GM12878 (cell line): ENCODE results near the gene PALS2. TPM values are rescaled to one million over a fixed set of nuclear protein-coding genes. Genes with fewer than 3 reads are reported as not detected.

Experiments used
- ATAC-seq: fragments of 200-7000 bp; cut with Tn5 transposase; 3 replicates; pipeline ENCODE4 v1.9.1; 2020; ENCODE audit warnings: mild to moderate bottlenecking, moderate library complexity
- BruUV-seq: library from RNA; stranded (reverse); fragments of 400-500 nt; replicated peaks from 2 replicates; lab custom pipeline; 2021; lab: Mats Ljungman, UMichigan
- CTCF ChIA-PET: fragments of 300-600 bp; sonication (Branson Sonifier 250); formaldehyde crosslinking; extraction: SDS; loops from one replicate; lab custom pipeline; 2021; ENCODE audit warnings: inconsistent platforms; lab: Yijun Ruan, JAX
- POLR2A ChIA-PET: fragments of 350-600 bp; formaldehyde crosslinking; extraction: SDS; loops from one replicate; lab custom pipeline; 2021; ENCODE audit warnings: inconsistent platforms; lab: Charles Lee
- RAD21 ChIA-PET: fragments of 300-600 bp; sonication (Branson Sonifier 250); formaldehyde crosslinking; loops from one replicate; lab custom pipeline; 2023; ENCODE audit warnings: antibody characterized with exemption; ENCODE audit not compliant: unreplicated experiment; lab: Charles Lee
- SMC1A ChIA-PET: fragments of 300-600 bp; sonication (Branson Sonifier 250); formaldehyde crosslinking; loops from one replicate; lab custom pipeline; 2023; ENCODE audit not compliant: unreplicated experiment, uncharacterized antibody; lab: Charles Lee
- DNase-seq: peaks from one replicate; pipeline ENCODE4 v3.0.0-alpha.2; 2011; ENCODE audit warnings: low read depth, low spot score
- FAIRE-seq: peaks from 3 replicates; lab custom pipeline; 2011; peaks lifted over from hg19 to GRCh38; lab: Jason Lieb, UNC
- H2AFZ ChIP-seq: 2 replicates; pipeline ENCODE4 v1.6.0; 2011; ENCODE audit warnings: low read depth, low read length, control low read depth; ENCODE audit not compliant: control insufficient read depth
- H3K27ac ChIP-seq: 2 replicates; pipeline ENCODE4 v1.5.1; 2011; ENCODE audit warnings: control low read depth; ENCODE audit not compliant: control insufficient read depth, insufficient read depth
- H3K27me3 ChIP-seq, 2 experiments: replicated peaks in 1 of 2; 2 replicates each; pipeline versions ENCODE4 v1.6.0 to v1.6.1; 2011; ENCODE audit warnings: low read length in 1 of 2; ENCODE audit not compliant: control insufficient read depth in 2 of 2, insufficient read depth in 2 of 2
- H3K36me3 ChIP-seq, 2 experiments: 2 replicates each; pipeline ENCODE4 v1.5.1; 2011; ENCODE audit warnings: low read length in 1 of 2; ENCODE audit not compliant: control insufficient read depth in 2 of 2, insufficient read depth in 2 of 2
- H3K4me1 ChIP-seq: 2 replicates; pipeline ENCODE4 v1.6.1; 2011; ENCODE audit warnings: mild to moderate bottlenecking, low read length, moderate library complexity, mixed read lengths; ENCODE audit not compliant: control insufficient read depth, insufficient read depth
- H3K4me2 ChIP-seq: 2 replicates; pipeline ENCODE4 v1.6.0; 2011; ENCODE audit warnings: control low read depth; ENCODE audit not compliant: control insufficient read depth, insufficient read depth
- H3K4me3 ChIP-seq: fragments of 200-600 bp; sonication (generic); 2 replicates; pipeline ENCODE4 v1.5.1; 2016
- H3K79me2 ChIP-seq: 2 replicates; pipeline ENCODE4 v1.6.0; 2011; ENCODE audit warnings: low read length; ENCODE audit not compliant: control insufficient read depth, insufficient read depth
- H3K9ac ChIP-seq: 2 replicates; pipeline ENCODE4 v1.8.0; 2011; ENCODE audit warnings: low read length, control low read depth, mixed read lengths; ENCODE audit not compliant: control insufficient read depth, insufficient read depth
- H3K9me3 ChIP-seq: replicated peaks from 3 replicates; pipeline ENCODE4 v1.5.1; 2011; ENCODE audit warnings: mild to moderate bottlenecking, low read length; ENCODE audit not compliant: control insufficient read depth, insufficient read depth
- H4K20me1 ChIP-seq: 2 replicates; pipeline ENCODE4 v1.6.0; 2011; ENCODE audit not compliant: control insufficient read depth, insufficient read depth
- BACH1 ChIP-seq: fragments of 450-650 bp; IDR thresholded peaks from 2 replicates; pipeline ENCODE4 v1.6.1; 2017; ENCODE audit warnings: mild to moderate bottlenecking, borderline replicate concordance
- EED ChIP-seq: sonication (generic); IDR thresholded peaks from 2 replicates; pipeline ENCODE4 v1.6.1; 2016; ENCODE audit warnings: antibody characterized with exemption, low read depth
- IKZF1 ChIP-seq: fragments of 450-650 bp; conservative IDR thresholded peaks from 2 replicates; pipeline ENCODE4 v1.6.1; 2017; ENCODE audit warnings: antibody characterized with exemption, mild to moderate bottlenecking
- IKZF2 ChIP-seq, 2 experiments: fragments of 450-650 bp; IDR thresholded peaks; 2 replicates each; pipeline ENCODE4 v1.6.1; 2017; ENCODE audit warnings: mild to moderate bottlenecking in 2 of 2, moderate library complexity in 2 of 2
- MEF2B ChIP-seq: fragments of 450-650 bp; IDR thresholded peaks from 2 replicates; pipeline ENCODE4 v1.6.1; 2018; ENCODE audit warnings: mild to moderate bottlenecking, moderate library complexity; ENCODE audit not compliant: partially characterized antibody, poor library complexity, severe bottlenecking
- MXI1 ChIP-seq: fragments of 150-350 bp; IDR thresholded peaks from 2 replicates; pipeline ENCODE4 v1.6.1; 2011; ENCODE audit warnings: low read depth, mild to moderate bottlenecking, inconsistent platforms, low read length, improper control_type of control experiment
- NFYA ChIP-seq: IDR thresholded peaks from 2 replicates; pipeline ENCODE4 v1.6.1; 2011; ENCODE audit warnings: low read depth, mild to moderate bottlenecking, low read length, improper control_type of control experiment, borderline replicate concordance
- NR2F1 ChIP-seq: fragments of 450-650 bp; conservative IDR thresholded peaks from 2 replicates; pipeline ENCODE4 v1.6.1; 2017; ENCODE audit warnings: mild to moderate bottlenecking
- PBX3 ChIP-seq: IDR thresholded peaks from 2 replicates; pipeline ENCODE4 v1.6.1; 2011; ENCODE audit warnings: mild to moderate bottlenecking, low read depth, low read length, moderate library complexity; ENCODE audit not compliant: insufficient replicate concordance
- RCOR1 ChIP-seq: conservative IDR thresholded peaks from 2 replicates; pipeline ENCODE4 v1.6.1; 2012; ENCODE audit warnings: low read depth, low read length, improper control_type of control experiment
- RFX5 ChIP-seq: IDR thresholded peaks from 2 replicates; pipeline ENCODE4 v1.6.1; 2011; ENCODE audit warnings: low read depth, low read length, improper control_type of control experiment
- TBL1XR1 ChIP-seq: IDR thresholded peaks from 2 replicates; pipeline ENCODE4 v1.6.1; 2012; ENCODE audit warnings: low read depth, low read length, improper control_type of control experiment
- USF2 ChIP-seq: IDR thresholded peaks from 2 replicates; pipeline ENCODE4 v1.6.1; 2011; ENCODE audit warnings: low read depth, low read length, improper control_type of control experiment, borderline replicate concordance
- YY1 ChIP-seq: IDR thresholded peaks from 2 replicates; pipeline ENCODE4 v1.6.1; 2011; ENCODE audit warnings: low read depth, mild to moderate bottlenecking, low read length
- ZBTB40 ChIP-seq: fragments of 450-650 bp; IDR thresholded peaks from 2 replicates; pipeline ENCODE4 v1.6.1; 2016; ENCODE audit warnings: mild to moderate bottlenecking, moderate library complexity, borderline replicate concordance
- ZNF217 ChIP-seq: fragments of 450-650 bp; IDR thresholded peaks from 2 replicates; pipeline ENCODE4 v1.6.1; 2017; ENCODE audit warnings: antibody characterized with exemption, mild to moderate bottlenecking
- WGBS: methylation state at CpG from one replicate; pipeline ENCODE4 v1.1.6; 2016; ENCODE audit warnings: low lambda C conversion rate; ENCODE audit not compliant: insufficient replicate concordance, insufficient coverage; ENCODE audit errors: missing lambda C conversion rate; 5-methylcytosine and 5-hydroxymethylcytosine counted together
- in situ Hi-C: fragments of 300-500 bp; cut with MboI; formaldehyde crosslinking; loops from 9 replicates; pipeline ENCODE4 v1.14.3; 2018; ENCODE audit warnings: mixed read lengths
- intact Hi-C: fragments of 100-400 bp; cut with micrococcal nuclease; formaldehyde crosslinking; loops from one replicate; pipeline ENCODE4 v1.14.2; 2022; ENCODE audit not compliant: unreplicated experiment
- polyA plus RNA-seq, 11 experiments: library from polyadenylated mRNA; depleted of rRNA in 4 of 11; unstranded in 6 of 11; stranded (reverse) in 5 of 11; fragments of >200 nt; fragmentation: Nextera tagmentation in 4 of 11; fragmentation: Illumina TruSeq in 1 of 11; extraction: Ambion mirVana in 4 of 11; extraction: Trizol in 1 of 11; gene quantifications; 1 replicate in 1 of 11; 2 replicates in 10 of 11; pipeline versions ENCODE4 v1.2.1 to v1.2.3, GENCODE V29; 2011 to 2016; ENCODE audit warnings: inconsistent platforms in 2 of 11, missing spikeins in 2 of 11, low read depth in 1 of 11
- total RNA-seq, 4 experiments: library from RNA; depleted of rRNA in 3 of 4; stranded (reverse); fragments of >200 nt in 3 of 4; fragmentation: Illumina TruSeq in 1 of 4; extraction: Trizol in 1 of 4; gene quantifications; 2 replicates each; pipeline versions ENCODE4 v1.2.1 to v1.2.3, GENCODE V29; 2013 to 2021

Gene PALS2
- total and polyA plus RNA-seq, 10 of the 15 experiments (the other 5 are each of a cell fraction or from before 2014, with no cell fraction given), result 10.7 to 53.5 (median 20.1) TPM

- intact Hi-C loops, result no loop called here
- TF ChIP-seq EED, result no peak
- TF ChIP-seq IKZF1, result no peak
- no peak for TF ChIP-seq ZNF217
- TF ChIP-seq NR2F1, result no peak
- no peak for TF ChIP-seq RCOR1
- TF ChIP-seq RFX5, result no peak
- TF ChIP-seq PBX3, result no peak
- TF ChIP-seq BACH1, result no peak
- no peak for TF ChIP-seq ZBTB40
- no peak for TF ChIP-seq USF2
- TF ChIP-seq NFYA, result no peak
- TF ChIP-seq TBL1XR1, result no peak
- no peak for TF ChIP-seq MEF2B
- no peak for TF ChIP-seq YY1
- TF ChIP-seq IKZF2 (IDR thresholded peaks at IDR 0.05), result no peak
- no peak for TF ChIP-seq MXI1
Observed at GRCh38 chr7:24566274-24566673, 7.0 kb upstream of the PALS2 start.

More at GRCh38 chr7:24566274-24566673, 7.0 kb upstream of the PALS2 start:
- Histone ChIP-seq H3K79me2 (no peaks in the 10 kb centered on the region), H4K20me1 (no peaks in the 10 kb centered on the region), H3K4me3 (no peak overlapping the region), H3K9ac (no peak overlapping the region), H2AFZ (no peak overlapping the region), H3K9me3 (no peaks in the 10 kb centered on the region), H3K4me1 (no peaks in the 10 kb centered on the region), H3K27ac (no peak overlapping the region), H3K36me3 (no peaks in the 10 kb centered on the region), H3K4me2 (no peak overlapping the region), H3K27me3 (no peaks in the 10 kb centered on the region; a peak in 3 of 4 replicates)
- 22% methylated on average over 2 of the region's 2 CpGs for WGBS
- ATAC-seq (no peak), DNase-seq (no peak), FAIRE-seq (no peak)
- ChIA-PET POLR2A (no interaction called here), CTCF (interaction anchor here (0.7 kb wide), 1 partner anchor 9 kb away, joined by 3 read pairs; no protein-coding TSS in a partner anchor), SMC1A (no interaction called here), RAD21 (no interaction called here)
- in situ Hi-C loops, result no loop called here
- BruUV-seq, result no TSS peak
